K562 (cell line): ENCODE measurements around the gene IL4I1. TPM values are rescaled to one million over a fixed set of nuclear protein-coding genes. Genes with fewer than 3 reads are reported as not detected.
A peak's percentile ranks its signal among the peaks of the same experiment; 100 is the strongest.

Source experiments
- ATAC-seq: fragments of 200-7000 bp; cut with Tn5 transposase; 3 replicates; pipeline ENCODE4 v1.9.1; 2020; ENCODE audit warnings: moderate library complexity
- BruUV-seq: library from RNA; stranded (reverse); fragments of 400-500 nt; replicated peaks from 2 replicates; lab custom pipeline; 2021; lab: Mats Ljungman, UMichigan
- CTCF ChIA-PET: fragments of 300-600 bp; formaldehyde crosslinking; extraction: SDS; loops from one replicate; lab custom pipeline; 2021; ENCODE audit warnings: low intra/inter-chr PET ratio; lab: Yijun Ruan, JAX
- POLR2A ChIA-PET: fragments of 300-600, 350-650 bp; sonication (Branson Sonifier 250); formaldehyde crosslinking; extraction: SDS; loops from one replicate; lab custom pipeline; 2021; ENCODE audit warnings: antibody characterized with exemption, inconsistent platforms; lab: Yijun Ruan, JAX
- DNase-seq, 4 experiments: peaks; one replicate each; pipeline versions ENCODE4 v3.0.0 to v3.0.0-alpha.2; 2011 to 2018; ENCODE audit warnings: low spot score in 3 of 4, mixed read lengths in 3 of 4; ENCODE audit errors: extremely low read depth in 1 of 4
- FAIRE-seq: peaks from 2 replicates; lab custom pipeline; 2011; peaks lifted over from hg19 to GRCh38; lab: Jason Lieb, UNC
- H2AFZ ChIP-seq: 2 replicates; pipeline ENCODE4 v1.6.0; 2011; ENCODE audit warnings: low read depth, low read length, control low read depth, inconsistent platforms
- H3K27ac ChIP-seq: fragments of 200-600 bp; 3 replicates; pipeline ENCODE4 v1.8.0; 2011; ENCODE audit warnings: low read depth, mild to moderate bottlenecking, control low read depth, inconsistent platforms, low read length, moderate library complexity, mixed read lengths; ENCODE audit errors: extremely low read depth
- H3K27me3 ChIP-seq, 2 experiments: fragments of 300-600 bp in 1 of 2; 2 replicates in 1 of 2; 3 replicates in 1 of 2; pipeline versions ENCODE4 v1.6.0 to v1.8.0; 2011; ENCODE audit warnings: inconsistent platforms in 2 of 2, low read length in 2 of 2, mild to moderate bottlenecking in 1 of 2, mixed read lengths in 1 of 2, moderate library complexity in 1 of 2; ENCODE audit not compliant: control insufficient read depth in 2 of 2, insufficient read depth in 2 of 2
- H3K36me3 ChIP-seq: fragments of 300-600 bp; 3 replicates; pipeline ENCODE4 v1.8.0; 2011; ENCODE audit warnings: mild to moderate bottlenecking, low read length, inconsistent platforms; ENCODE audit not compliant: control insufficient read depth, insufficient read depth
- H3K4me1 ChIP-seq, 2 experiments: fragments of 200-600 bp in 1 of 2; replicated peaks in 1 of 2; 2 replicates in 1 of 2; 3 replicates in 1 of 2; pipeline versions ENCODE4 v1.5.1 to v1.8.0; 2011; ENCODE audit warnings: inconsistent platforms in 2 of 2, low read length in 2 of 2, mild to moderate bottlenecking in 1 of 2, mixed read lengths in 1 of 2, moderate library complexity in 1 of 2; ENCODE audit not compliant: control insufficient read depth in 2 of 2, insufficient read depth in 2 of 2
- H3K4me2 ChIP-seq: 2 replicates; pipeline ENCODE4 v1.6.1; 2011; ENCODE audit warnings: low read length, control low read depth, inconsistent platforms, mixed read lengths; ENCODE audit not compliant: insufficient read depth
- H3K4me3 ChIP-seq: fragments of 200-600 bp; sonication (generic), shearing (Covaris generic); 2 replicates; pipeline ENCODE4 v1.5.1; 2016; ENCODE audit warnings: control low read depth, inconsistent platforms
- H3K79me2 ChIP-seq: fragments of 200-600 bp; 3 replicates; pipeline ENCODE4 v1.8.0; 2011; ENCODE audit warnings: low read length, inconsistent platforms; ENCODE audit not compliant: control insufficient read depth, insufficient read depth
- H3K9ac ChIP-seq, 2 experiments: 2 replicates each; pipeline versions ENCODE4 v1.6.0 to v1.6.1; 2011; ENCODE audit warnings: low read depth in 2 of 2, low read length in 2 of 2, control low read depth in 1 of 2, inconsistent platforms in 1 of 2, mild to moderate bottlenecking in 1 of 2, mixed read lengths in 1 of 2; ENCODE audit not compliant: insufficient read depth in 1 of 2
- H3K9me1 ChIP-seq: one replicate; pipeline ENCODE4 v1.6.0; 2011; ENCODE audit warnings: inconsistent platforms, mild to moderate bottlenecking, low read length, moderate library complexity; ENCODE audit not compliant: control insufficient read depth, insufficient read depth
- H3K9me3 ChIP-seq: replicated peaks from 2 replicates; pipeline ENCODE4 v1.5.1; 2011; ENCODE audit warnings: low read depth, low read length, inconsistent platforms; ENCODE audit not compliant: control insufficient read depth, insufficient read depth
- H4K20me1 ChIP-seq: replicated peaks from 2 replicates; pipeline ENCODE4 v1.6.1; 2011; ENCODE audit warnings: low read length, inconsistent platforms, mixed read lengths; ENCODE audit not compliant: control insufficient read depth, insufficient read depth
- ASH1L ChIP-seq: fragments of 450-650 bp; IDR thresholded peaks from 2 replicates; pipeline ENCODE4 v1.6.1; 2018; ENCODE audit warnings: borderline replicate concordance, mild to moderate bottlenecking, low read depth; ENCODE audit not compliant: partially characterized antibody
- HMGN3 ChIP-seq: IDR thresholded peaks from 2 replicates; pipeline ENCODE4 v1.6.1; 2011; ENCODE audit warnings: borderline replicate concordance, low read depth, mild to moderate bottlenecking, mixed read lengths, low read length; ENCODE audit not compliant: insufficient read length; ENCODE audit errors: extremely low read depth
- WGBS: fragments of 100-300 bp; shearing (Covaris generic); methylation state at CpG from one replicate; pipeline ENCODE4 v1.1.6; 2016; ENCODE audit warnings: low coverage, mixed read lengths; ENCODE audit not compliant: insufficient coverage; ENCODE audit errors: missing lambda C conversion rate; 5-methylcytosine and 5-hydroxymethylcytosine counted together
- in situ Hi-C: fragments of 300-500 bp; cut with MboI; formaldehyde crosslinking; loops from 4 replicates; pipeline ENCODE4 v1.15.0; 2018; ENCODE audit warnings: inconsistent platforms, mixed read lengths
- intact Hi-C: fragments of 100-400 bp; cut with micrococcal nuclease; formaldehyde crosslinking; loops from 2 replicates; pipeline ENCODE4 v1.14.2; 2022
- polyA plus RNA-seq, 8 experiments: library from polyadenylated mRNA; depleted of rRNA in 4 of 8; stranded (reverse) in 5 of 8; unstranded in 3 of 8; fragments of >200 nt; fragmentation: Nextera tagmentation in 2 of 8; fragmentation: Illumina TruSeq in 1 of 8; extraction: Ambion mirVana in 2 of 8; extraction: Trizol in 1 of 8; gene quantifications; 2 replicates each; pipeline versions ENCODE4 v1.2.1 to v1.2.3, GENCODE V29; 2011 to 2014; ENCODE audit warnings: inconsistent platforms in 1 of 8, missing spikeins in 1 of 8
- total RNA-seq, 7 experiments: library from RNA; depleted of rRNA in 6 of 7; stranded (reverse); fragments of >200 nt in 6 of 7; fragmentation: Illumina TruSeq in 2 of 7; extraction: Trizol in 2 of 7; gene quantifications; 2 replicates each; pipeline versions ENCODE4 v1.2.1 to v1.2.3, GENCODE V29; 2011 to 2021; ENCODE audit warnings: low replicate concordance in 1 of 7
- TF ChIP-seq, protein P1 (sequence below): sonication (generic); formaldehyde crosslinking; IDR thresholded peaks from 2 replicates; pipeline ENCODE4 v1.9.0; 2022; ENCODE audit warnings: mild to moderate bottlenecking, missing genetic modification reagents

The IL4I1 gene
- total and polyA plus RNA-seq, 9 of the 15 experiments (the other 6 are each of a cell fraction or from before 2014, with no cell fraction given): 0.06 to 0.95 (median 0.43) TPM; not detected in 2

DNA sequence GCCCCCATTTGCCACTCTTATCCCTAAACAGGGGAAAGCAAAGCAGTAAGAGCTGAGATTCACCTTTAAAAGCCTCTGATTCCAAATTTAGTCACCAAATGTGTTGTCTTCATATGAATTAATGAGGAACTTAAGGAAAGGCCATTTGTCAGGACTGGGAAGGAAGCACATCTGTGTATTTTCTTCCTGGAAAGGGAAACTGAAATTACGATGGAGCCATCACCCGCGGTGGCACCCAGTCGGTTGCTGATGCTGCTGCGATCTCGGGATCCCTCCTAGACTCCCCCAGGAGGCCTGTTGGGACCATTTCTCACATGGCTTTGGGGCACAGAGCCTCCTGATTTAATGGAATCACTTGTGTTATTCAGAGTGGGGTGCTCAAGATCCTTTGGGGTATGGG, 7.4 kb upstream of the IL4I1 start:
- Histone ChIP-seq H3K27me3 (no peaks in the 10 kb centered on the region), H3K27ac (no peak overlapping the region), H2AFZ (no peak overlapping the region), H3K4me3 (no peak overlapping the region)
- ATAC-seq: no peak
- no peak for TF ChIP-seq HMGN3
- TF ChIP-seq, all 486 proteins: peak for 0
- Histone ChIP-seq H3K36me3 (peaks cover 28% of the 10 kb centered on the region; the same call in 1 of the 3 replicates), H3K9me3 (no peaks in the 10 kb centered on the region), H3K4me1 (peaks cover 0 to 16% of the 10 kb centered on the region in 2 experiments; a peak in 3 of 5 replicates), H3K4me2 (no peak overlapping the region), H3K9me1 (no peaks in the 10 kb centered on the region), H3K79me2 (no peaks in the 10 kb centered on the region; the same call in 2 of the 3 replicates), H3K9ac (no peak overlapping the region), H4K20me1 (peaks cover 6% of the 10 kb centered on the region)
- WGBS: 36% methylated on average over 6 of the region's 6 CpGs
- in situ Hi-C loops (no loop called here), intact Hi-C loops (no loop called here)
- ChIA-PET POLR2A (interaction anchor here (1.2 kb wide), 1 partner anchor 9 kb away, joined by 4 read pairs; no protein-coding TSS in a partner anchor), CTCF (no interaction called here)
- DNase-seq: no peak
- BruUV-seq: no TSS peak
- FAIRE-seq: no peak

DNA sequence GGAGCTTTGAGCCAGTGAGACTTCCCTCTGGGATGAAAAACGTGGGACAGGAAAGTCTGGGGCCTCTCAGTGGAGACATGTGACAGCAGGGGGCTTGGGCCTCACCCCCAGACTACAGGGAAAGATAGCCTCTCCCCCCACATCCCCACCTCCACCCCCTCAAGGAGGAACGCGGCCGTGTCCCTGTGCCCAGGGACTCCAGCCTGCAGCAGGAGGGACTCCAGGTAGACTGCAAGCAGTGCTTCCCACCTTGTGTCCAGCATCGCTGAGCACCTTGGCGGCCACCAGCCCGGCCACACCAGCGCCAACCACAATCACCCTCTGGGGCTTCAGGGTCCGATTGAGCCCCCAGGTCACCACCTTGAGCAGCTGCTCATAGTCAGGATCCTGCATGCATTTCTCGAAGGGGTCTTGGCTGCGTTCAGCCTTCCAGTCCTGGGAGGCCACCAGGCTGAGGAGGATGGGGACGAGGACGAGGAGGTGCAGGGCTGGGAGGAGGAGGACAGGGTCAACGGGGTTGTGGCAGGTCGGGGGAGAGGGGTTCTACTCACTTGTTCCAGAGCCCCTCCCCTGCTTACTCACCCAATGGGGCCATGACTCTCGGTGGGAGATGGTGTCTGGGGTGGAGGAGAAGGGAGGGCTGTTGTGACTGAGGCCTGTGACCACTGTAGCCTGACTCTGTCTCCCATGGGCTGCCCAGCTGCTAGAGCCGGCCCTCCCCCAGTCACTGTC, 955 bp downstream of the IL4I1 start:
- Histone ChIP-seq H2AFZ (no peak overlapping the region), H3K9ac (peak overlapping the region in 1 of 2 experiments; percentile 65; a peak in 1 of 4 replicates), H3K9me1 (peaks cover 7% of the 10 kb centered on the region), H3K4me3 (no peak overlapping the region), H3K27me3 (peaks cover 2 to 14% of the 10 kb centered on the region in 2 experiments; a peak in 3 of 5 replicates), H3K36me3 (no peaks in the 10 kb centered on the region), H3K79me2 (no peaks in the 10 kb centered on the region), H3K27ac (no peak overlapping the region), H3K4me2 (no peak overlapping the region), H3K9me3 (no peaks in the 10 kb centered on the region), H4K20me1 (peaks cover 3% of the 10 kb centered on the region; the same call in 1 of the 2 replicates), H3K4me1 (peaks cover 4 to 38% of the 10 kb centered on the region in 2 experiments; a peak in 4 of 5 replicates)
- in situ Hi-C loops (no loop called here), intact Hi-C loops (no loop called here)
- ATAC-seq: no peak; the same call in 2 of the 3 replicates
- TF ChIP-seq, protein P1, sequence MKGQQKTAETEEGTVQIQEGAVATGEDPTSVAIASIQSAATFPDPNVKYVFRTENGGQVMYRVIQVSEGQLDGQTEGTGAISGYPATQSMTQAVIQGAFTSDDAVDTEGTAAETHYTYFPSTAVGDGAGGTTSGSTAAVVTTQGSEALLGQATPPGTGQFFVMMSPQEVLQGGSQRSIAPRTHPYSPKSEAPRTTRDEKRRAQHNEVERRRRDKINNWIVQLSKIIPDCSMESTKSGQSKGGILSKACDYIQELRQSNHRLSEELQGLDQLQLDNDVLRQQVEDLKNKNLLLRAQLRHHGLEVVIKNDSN: peak; percentile 10; the same call in 1 of the 2 replicates
- no peak for TF ChIP-seq ASH1L
- ChIA-PET CTCF (no interaction called here), POLR2A (interaction anchor here (0.9 to 2.1 kb wide), 6 partner anchors 8 to 45 kb away, joined by 3 to 8 read pairs (median 4); no protein-coding TSS in a partner anchor)
- no peak for FAIRE-seq
- WGBS: 15% methylated on average over 11 of the region's 17 CpGs
- no TSS peak for BruUV-seq
- DNase-seq: no peak
